ENCODE data around the gene NFASC. TPM values are rescaled to one million over a fixed set of nuclear protein-coding genes. Genes with fewer than 3 reads are reported as not detected.

NFASC gene
- total RNA-seq, 1 donor from 2014 or later = 6.9 TPM

GRCh38 chr1:204869097-204869496 is 1.6 kb upstream of the NFASC start:
- Mint-ChIP-seq H3K27ac (no peak overlapping the region), H3K4me1 (ENCODE audit: low read depth) (peaks cover 2% of the 10 kb centered on the region), H3K4me3 (ENCODE audit: low read depth) (no peak overlapping the region), H3K9me3 (ENCODE audit: low read depth) (no peaks in the 10 kb centered on the region), H3K36me3 (ENCODE audit: insufficient read depth) (no peaks in the 10 kb centered on the region), H3K27me3 (peaks cover 8% of the 10 kb centered on the region)
- no peak for DNase-seq (ENCODE audit: low spot score, unreplicated experiment)
- TF ChIP-seq CTCF (IDR thresholded peaks at IDR 0.05; ENCODE audit: unreplicated experiment) = no peak

GRCh38 chr1:204871405-204872037 is 859 bp downstream of the NFASC start:
- Mint-ChIP-seq H3K4me1 (ENCODE audit: low read depth) (peaks cover 2% of the 10 kb centered on the region), H3K36me3 (ENCODE audit: insufficient read depth) (no peaks in the 10 kb centered on the region), H3K4me3 (ENCODE audit: low read depth) (no peak overlapping the region), H3K27me3 (peaks cover 8% of the 10 kb centered on the region), H3K9me3 (ENCODE audit: low read depth) (no peaks in the 10 kb centered on the region), H3K27ac (no peak overlapping the region)
- no peak for DNase-seq (ENCODE audit: low spot score, unreplicated experiment)
- no peak for TF ChIP-seq CTCF (IDR thresholded peaks at IDR 0.05; ENCODE audit: unreplicated experiment)

- Mint-ChIP-seq H3K4me3 (ENCODE audit: low read depth) (no peak overlapping the region), H3K4me1 (ENCODE audit: low read depth) (peaks cover 2% of the 10 kb centered on the region), H3K36me3 (ENCODE audit: insufficient read depth) (no peaks in the 10 kb centered on the region), H3K9me3 (ENCODE audit: low read depth) (no peaks in the 10 kb centered on the region), H3K27me3 (peaks cover 8% of the 10 kb centered on the region), H3K27ac (no peak overlapping the region)
- no peak for TF ChIP-seq CTCF (IDR thresholded peaks at IDR 0.05; ENCODE audit: unreplicated experiment)
- DNase-seq (ENCODE audit: low spot score, unreplicated experiment) = no peak
Observed at GRCh38 chr1:204872262-204872881, 1.7 kb downstream of the NFASC start.

GRCh38 chr1:204873176-204873575 is 2.5 kb downstream of the NFASC start:
- no peaks in the 10 kb centered on the region for H3K36me3 Mint-ChIP-seq (ENCODE audit: insufficient read depth)
- no peak overlapping the region for H3K27ac Mint-ChIP-seq
- no peaks in the 10 kb centered on the region for H3K9me3 Mint-ChIP-seq (ENCODE audit: low read depth)
- DNase-seq (ENCODE audit: low spot score, unreplicated experiment) = no peak
- no peak overlapping the region for H3K4me3 Mint-ChIP-seq (ENCODE audit: low read depth)
- no peak for TF ChIP-seq CTCF (IDR thresholded peaks at IDR 0.05; ENCODE audit: unreplicated experiment)
- peaks cover 2% of the 10 kb centered on the region for H3K4me1 Mint-ChIP-seq (ENCODE audit: low read depth)
- peaks cover 8% of the 10 kb centered on the region for H3K27me3 Mint-ChIP-seq

- no peaks in the 10 kb centered on the region for H3K9me3 Mint-ChIP-seq (ENCODE audit: low read depth)
- H3K27ac Mint-ChIP-seq = no peak overlapping the region
- peaks cover 8% of the 10 kb centered on the region for H3K27me3 Mint-ChIP-seq
- H3K36me3 Mint-ChIP-seq (ENCODE audit: insufficient read depth) = no peaks in the 10 kb centered on the region
- H3K4me3 Mint-ChIP-seq (ENCODE audit: low read depth) = no peak overlapping the region
- no peak for TF ChIP-seq CTCF (IDR thresholded peaks at IDR 0.05; ENCODE audit: unreplicated experiment)
- H3K4me1 Mint-ChIP-seq (ENCODE audit: low read depth) = peaks cover 2% of the 10 kb centered on the region
- no peak for DNase-seq (ENCODE audit: low spot score, unreplicated experiment)
Observed at GRCh38 chr1:204873714-204874113, 3.1 kb downstream of the NFASC start.
